SU-DHL-6 (cell line): Measurements from ENCODE around the gene STK38.

Experiments used
- H2AFZ ChIP-seq: fragments of 200-600 bp; sonication (generic); 2 replicates; pipeline ENCODE4 v1.6.1; 2014; ENCODE audit warnings: low read depth, mild to moderate bottlenecking, moderate library complexity, mixed read lengths, antibody characterized with exemption, low read length; ENCODE audit not compliant: severe bottlenecking
- H3F3A ChIP-seq: fragments of 200-600 bp; shearing (Covaris generic); 2 replicates; pipeline ENCODE4 v1.6.0; 2016; ENCODE audit warnings: antibody characterized with exemption, mild to moderate bottlenecking; ENCODE audit not compliant: insufficient read depth
- H3K27ac ChIP-seq: fragments of 200-600 bp; sonication (generic); 2 replicates; pipeline ENCODE4 v1.5.1; 2016; ENCODE audit warnings: low read depth, mild to moderate bottlenecking, low read length, moderate library complexity, mixed read lengths
- H3K27me3 ChIP-seq: fragments of 200-600 bp; sonication (generic), shearing (Covaris generic); 2 replicates; pipeline ENCODE4 v1.6.0; 2014; ENCODE audit warnings: mild to moderate bottlenecking, low read length
- H3K36me3 ChIP-seq: fragments of 200-600 bp; sonication (generic); 2 replicates; pipeline ENCODE4 v1.6.1; 2014; ENCODE audit warnings: mild to moderate bottlenecking, low read length, mixed read lengths
- H3K4me2 ChIP-seq: fragments of 300-600, 200-600 bp; shearing (Covaris generic), sonication (generic); 2 replicates; pipeline ENCODE4 v1.6.0; 2014; ENCODE audit warnings: low read length, low read depth, mild to moderate bottlenecking; ENCODE audit not compliant: poor library complexity, severe bottlenecking
- H3K4me3 ChIP-seq: fragments of 200-600 bp; sonication (generic); 2 replicates; pipeline ENCODE4 v1.5.1; 2014; ENCODE audit warnings: antibody characterized with exemption, low read length, mild to moderate bottlenecking, mixed read lengths; ENCODE audit not compliant: insufficient read depth, poor library complexity, severe bottlenecking
- H3K79me2 ChIP-seq: fragments of 200-600 bp; sonication (generic); 2 replicates; pipeline ENCODE4 v1.6.1; 2014; ENCODE audit warnings: mild to moderate bottlenecking, low read length, moderate library complexity; ENCODE audit not compliant: insufficient read depth
- H3K9ac ChIP-seq: fragments of 200-600 bp; sonication (generic); 2 replicates; pipeline ENCODE4 v1.7.0; 2014; ENCODE audit warnings: mild to moderate bottlenecking, low read length
- H3K9me2 ChIP-seq: fragments of 200-600 bp; sonication (generic); replicated peaks from 2 replicates; pipeline ENCODE4 v1.6.1; 2014; ENCODE audit warnings: low read length; ENCODE audit not compliant: insufficient read depth
- H3K9me3 ChIP-seq: fragments of 200-600 bp; sonication (generic); 2 replicates; pipeline ENCODE4 v1.6.1; 2014; ENCODE audit warnings: low read length, mixed read lengths; ENCODE audit not compliant: insufficient read depth
- H4K20me1 ChIP-seq: fragments of 200-600 bp; sonication (generic); 2 replicates; pipeline ENCODE4 v1.6.1; 2014; ENCODE audit warnings: low read depth, mild to moderate bottlenecking, antibody characterized with exemption, low read length, moderate library complexity, mixed read lengths
- CTCF ChIP-seq: fragments of 200-600 bp; sonication (generic); IDR thresholded peaks from one replicate; pipeline ENCODE4 v1.5.1; 2017; ENCODE audit warnings: antibody characterized with exemption, mild to moderate bottlenecking, low read length, moderate library complexity; ENCODE audit not compliant: insufficient read depth, poor library complexity, severe bottlenecking
- EZH2phosphoT487 ChIP-seq: fragments of 200-600 bp; sonication (generic), shearing (Covaris generic); conservative IDR thresholded peaks from 2 replicates; pipeline ENCODE4 v1.6.1; 2018; ENCODE audit warnings: mild to moderate bottlenecking, antibody characterized with exemption, low read length, moderate library complexity, mixed read lengths

Gene STK38

GRCh38 chr6:36546308-36546919, 865 bp downstream of the STK38 start:
- Histone ChIP-seq H3K9me3 (no peaks in the 10 kb centered on the region), H2AFZ (peak overlapping the region; percentile 60), H3K79me2 (peaks cover 58% of the 10 kb centered on the region), H3K27me3 (no peaks in the 10 kb centered on the region), H3K36me3 (peaks cover 4% of the 10 kb centered on the region; the same call in 1 of the 2 replicates), H3K4me3 (peak overlapping the region; percentile 87), H3F3A (peaks cover 16% of the 10 kb centered on the region; the same call in 1 of the 2 replicates), H4K20me1 (0 out of 2 replicates have a peak, but pooled peaks cover 7% of the 10 kb centered on the region), H3K4me2 (peak overlapping the region; percentile 76), H3K9me2 (no peaks in the 10 kb centered on the region), H3K9ac (peak overlapping the region; percentile 80), H3K27ac (peak overlapping the region; percentile 66)
- TF ChIP-seq EZH2phosphoT487: no peak
- no peak for TF ChIP-seq CTCF

- no peaks in the 10 kb centered on the region for H3K9me2 ChIP-seq
- peak overlapping the region; percentile 66 for H3K27ac ChIP-seq
- peak overlapping the region; percentile 87 for H3K4me3 ChIP-seq
- peak overlapping the region; percentile 80 for H3K9ac ChIP-seq
- no peaks in the 10 kb centered on the region for H3K27me3 ChIP-seq
- peaks cover 63% of the 10 kb centered on the region for H3K79me2 ChIP-seq
- H3K9me3 ChIP-seq: no peaks in the 10 kb centered on the region
- TF ChIP-seq CTCF: no peak
- TF ChIP-seq EZH2phosphoT487: no peak
- H3F3A ChIP-seq: peaks cover 16% of the 10 kb centered on the region; the same call in 1 of the 2 replicates
- peak overlapping the region; percentile 76 for H3K4me2 ChIP-seq
- 0 out of 2 replicates have a peak, but pooled peaks cover 7% of the 10 kb centered on the region for H4K20me1 ChIP-seq
- no peak overlapping the region for H2AFZ ChIP-seq
- peaks cover 9% of the 10 kb centered on the region; the same call in 1 of the 2 replicates for H3K36me3 ChIP-seq
Observed at GRCh38 chr6:36545767-36546307, 1.4 kb downstream of the STK38 start.

GRCh38 chr6:36544228-36544627, 3.1 kb downstream of the STK38 start:
- 0 out of 2 replicates have a peak overlapping the region, but pooled peaks have one; percentile 7 for H3K9ac ChIP-seq
- H3K4me3 ChIP-seq: no peak overlapping the region
- peak overlapping the region; percentile 76 for H3K4me2 ChIP-seq
- H3K36me3 ChIP-seq: peaks cover 20% of the 10 kb centered on the region
- H3K9me2 ChIP-seq: no peaks in the 10 kb centered on the region
- peak overlapping the region; percentile 18 for H3K27ac ChIP-seq
- H4K20me1 ChIP-seq: 0 out of 2 replicates have a peak, but pooled peaks cover 7% of the 10 kb centered on the region
- H3K27me3 ChIP-seq: no peaks in the 10 kb centered on the region
- TF ChIP-seq CTCF: no peak
- no peak for TF ChIP-seq EZH2phosphoT487
- H3K9me3 ChIP-seq: no peaks in the 10 kb centered on the region
- H3F3A ChIP-seq: peaks cover 22% of the 10 kb centered on the region; the same call in 1 of the 2 replicates
- H2AFZ ChIP-seq: no peak overlapping the region
- H3K79me2 ChIP-seq: peaks cover 70% of the 10 kb centered on the region
